IPS-NIHi7 (cell line): ENCODE results near the gene RFXAP.
"Not testable (repeated sequence)": the region's sequence is repeated elsewhere in the genome, so short reads cannot be mapped to it uniquely, and the experiment has no call there.

Experiments
- DNase-seq: peaks from one replicate; pipeline ENCODE4 v3.0.0; 2012; ENCODE audit warnings: mixed read lengths; ENCODE audit errors: extremely low spot score

The RFXAP gene, protein sequence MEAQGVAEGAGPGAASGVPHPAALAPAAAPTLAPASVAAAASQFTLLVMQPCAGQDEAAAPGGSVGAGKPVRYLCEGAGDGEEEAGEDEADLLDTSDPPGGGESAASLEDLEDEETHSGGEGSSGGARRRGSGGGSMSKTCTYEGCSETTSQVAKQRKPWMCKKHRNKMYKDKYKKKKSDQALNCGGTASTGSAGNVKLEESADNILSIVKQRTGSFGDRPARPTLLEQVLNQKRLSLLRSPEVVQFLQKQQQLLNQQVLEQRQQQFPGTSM

DNA sequence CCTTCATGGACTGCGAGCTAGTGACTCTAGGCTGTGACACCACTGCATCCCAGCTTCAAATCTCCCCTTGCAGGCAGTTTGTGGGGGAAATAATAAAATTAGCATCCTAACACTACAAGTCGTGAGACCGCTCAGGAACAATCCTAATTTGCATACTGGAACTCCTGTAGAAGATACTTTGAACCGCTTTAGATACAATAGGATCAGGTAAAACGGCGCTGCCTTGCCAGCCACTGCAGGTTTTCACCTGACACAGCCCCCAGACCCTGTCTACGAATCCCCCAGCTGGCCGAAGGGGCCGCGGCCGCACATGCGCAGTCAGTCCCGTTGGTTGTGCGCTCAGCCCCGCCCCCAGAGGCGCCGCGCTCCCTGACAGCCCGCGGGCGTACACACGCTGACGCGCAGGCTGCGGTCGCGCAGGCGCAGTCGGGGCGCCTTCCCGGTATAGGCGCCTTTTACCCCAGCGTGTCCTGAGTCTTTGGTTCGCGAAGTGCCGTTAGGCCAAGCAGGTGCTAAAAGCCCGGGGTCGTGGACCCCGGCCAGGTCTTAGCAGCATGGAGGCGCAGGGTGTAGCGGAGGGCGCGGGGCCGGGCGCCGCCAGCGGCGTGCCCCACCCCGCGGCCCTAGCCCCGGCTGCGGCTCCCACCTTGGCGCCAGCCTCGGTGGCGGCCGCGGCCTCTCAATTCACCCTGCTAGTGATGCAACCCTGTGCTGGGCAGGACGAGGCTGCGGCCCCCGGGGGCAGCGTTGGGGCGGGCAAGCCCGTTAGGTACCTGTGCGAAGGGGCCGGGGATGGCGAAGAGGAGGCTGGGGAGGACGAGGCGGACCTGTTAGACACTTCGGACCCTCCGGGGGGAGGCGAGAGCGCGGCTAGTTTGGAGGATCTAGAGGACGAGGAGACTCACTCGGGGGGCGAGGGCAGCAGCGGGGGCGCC, at the start of gene RFXAP:
Gene RFXAP (plus strand): TSS at position 419 of the 935 bp plus-strand sequence. CDS start 136 bp downstream, at position 555.
- DNase-seq: peak; percentile 99

DNA sequence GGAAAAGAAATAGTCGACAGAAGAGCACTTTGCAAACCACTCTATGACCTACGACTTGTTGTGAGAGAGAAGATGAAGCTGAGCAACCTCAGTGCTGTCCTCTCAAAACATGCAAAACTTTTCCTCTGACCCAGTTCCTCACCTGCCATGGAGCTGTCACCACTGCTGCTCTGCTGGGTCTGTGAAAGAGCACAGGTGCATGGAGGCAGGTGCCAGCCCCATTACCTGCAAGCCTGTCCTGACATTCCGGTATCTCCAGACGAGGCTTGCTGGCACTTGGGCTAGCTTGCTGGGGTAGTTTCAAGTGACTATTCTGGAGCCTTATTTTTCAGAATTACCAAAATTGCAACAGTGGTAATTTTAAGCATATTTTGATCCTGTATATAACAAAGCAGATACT, 49.5 kb upstream of the RFXAP start:
- DNase-seq: no peak

DNA sequence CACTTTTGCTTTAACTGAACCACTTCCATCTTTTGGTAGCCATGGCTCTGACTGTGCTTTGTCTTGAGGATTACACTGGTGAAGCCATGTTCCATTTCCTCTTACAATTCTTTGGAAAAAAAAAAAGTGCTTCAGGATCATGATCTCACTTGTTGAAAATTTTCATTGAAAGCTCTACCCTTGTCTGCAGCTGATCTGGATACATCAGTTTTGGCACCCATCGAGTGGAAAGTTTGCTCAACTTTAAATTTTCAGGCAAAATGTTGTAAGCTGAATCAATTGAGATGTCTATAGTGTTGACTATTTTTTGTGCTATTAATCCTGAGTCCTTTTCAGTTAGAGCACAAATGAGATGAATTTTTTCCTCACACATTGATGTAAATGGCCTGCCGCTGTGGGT, 48.3 kb upstream of the RFXAP start:
- DNase-seq: no peak

DNA sequence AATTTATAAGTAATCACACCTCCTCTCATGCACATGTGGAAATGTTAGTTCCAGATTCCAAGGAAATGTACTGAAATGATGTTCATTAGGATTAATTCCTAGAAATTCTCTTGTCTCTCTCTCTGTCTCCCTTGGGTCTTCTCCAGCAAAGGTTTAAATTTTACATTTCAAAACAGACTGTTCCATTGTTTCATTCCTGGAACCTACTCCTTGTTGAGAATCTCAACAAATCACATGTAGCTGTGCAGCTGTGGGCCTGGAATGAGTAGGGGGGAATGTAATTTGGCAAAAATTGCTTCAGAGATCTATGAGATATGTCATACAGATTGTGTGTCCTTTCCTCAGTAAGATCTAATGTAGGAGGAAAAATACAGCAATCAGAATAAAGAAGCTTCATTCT, 46.2 kb upstream of the RFXAP start:
- DNase-seq: no peak

DNA sequence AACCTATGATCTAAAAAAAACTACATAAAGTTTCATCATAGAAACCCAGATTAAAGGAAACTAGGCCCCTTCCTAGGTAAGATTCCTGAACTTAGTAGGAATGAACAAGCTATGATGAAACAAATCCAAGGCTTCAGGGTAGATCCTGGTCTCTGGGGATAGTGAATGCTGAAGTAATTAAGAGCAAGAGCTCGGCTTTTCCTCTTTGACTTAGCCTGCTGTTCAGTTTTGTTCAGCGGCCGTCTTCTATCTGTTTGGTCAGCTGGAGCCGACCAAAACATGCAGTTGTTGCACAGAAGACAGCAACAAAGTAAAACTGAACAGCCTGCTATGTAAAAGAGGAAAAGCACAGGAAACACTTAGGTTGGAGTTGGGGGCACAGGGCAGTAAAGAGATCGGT, 44.1 kb upstream of the RFXAP start:
- no peak for DNase-seq

DNA sequence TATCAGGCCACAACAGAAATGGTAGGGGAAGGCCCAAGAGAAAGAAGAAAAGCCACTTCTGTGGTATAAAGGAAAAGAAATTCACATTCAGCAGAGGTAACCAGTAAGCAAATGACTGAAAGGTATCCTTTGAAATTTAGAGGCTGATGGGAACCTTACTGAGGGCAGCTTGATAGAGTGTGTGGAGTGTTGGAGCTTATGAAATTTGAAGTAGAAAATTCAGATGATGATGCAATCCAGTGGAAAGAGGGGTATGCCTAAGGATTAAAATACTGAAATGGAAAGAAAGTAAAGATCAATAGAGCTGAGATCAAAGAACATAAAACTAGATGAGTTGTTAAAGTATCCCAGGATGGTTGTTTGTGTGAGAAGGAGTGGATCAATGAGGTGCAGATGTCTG, 42.8 kb upstream of the RFXAP start:
- DNase-seq: no peak

DNA sequence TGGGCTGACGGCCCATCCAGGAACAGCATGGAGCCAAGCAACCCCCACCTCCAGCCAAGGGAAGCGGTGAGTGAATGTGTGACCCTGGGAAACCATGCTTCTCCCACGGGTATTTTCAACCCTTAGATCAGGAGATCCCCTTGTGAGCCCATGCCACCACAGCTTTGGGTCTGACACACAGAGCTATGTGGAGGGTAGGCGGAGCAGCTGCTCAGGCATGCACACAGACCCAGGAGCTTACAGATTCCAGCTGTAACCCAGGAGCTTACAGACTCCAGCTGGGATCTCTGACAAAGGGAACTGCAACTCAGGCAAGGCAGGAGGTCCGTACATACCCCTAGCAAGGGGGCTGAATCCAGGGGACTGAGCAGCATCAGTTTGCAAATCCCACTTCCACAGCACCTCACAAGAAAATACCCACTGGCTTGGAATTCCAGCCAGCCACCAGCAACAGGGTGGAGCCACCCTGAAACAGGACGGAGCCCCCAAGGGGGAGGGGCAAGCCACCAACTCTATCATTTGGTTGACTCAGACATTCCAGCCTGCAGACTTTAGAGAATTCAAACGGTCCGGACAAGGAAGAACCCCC, 40.8 kb upstream of the RFXAP start:
- DNase-seq: peak; percentile 61

DNA sequence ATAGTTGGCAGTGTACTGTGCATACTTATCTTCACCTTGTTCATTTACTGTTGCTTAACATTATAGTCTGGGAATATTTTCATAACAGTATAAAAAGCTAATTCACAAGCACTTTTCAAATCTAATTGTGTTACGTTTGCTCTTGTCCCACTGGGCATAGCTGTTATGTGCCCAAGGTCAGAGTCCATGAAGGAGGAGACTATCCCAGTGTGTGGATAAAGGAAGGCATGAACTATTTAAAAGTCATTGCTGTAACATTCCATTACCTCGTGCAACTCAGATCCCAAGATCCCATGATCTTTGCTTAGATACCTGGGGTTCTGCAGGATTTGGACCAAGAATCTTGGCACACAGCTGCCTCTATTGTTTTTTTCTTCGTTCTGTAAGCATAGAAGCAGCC, 35.1 kb upstream of the RFXAP start:
- no peak for DNase-seq

DNA sequence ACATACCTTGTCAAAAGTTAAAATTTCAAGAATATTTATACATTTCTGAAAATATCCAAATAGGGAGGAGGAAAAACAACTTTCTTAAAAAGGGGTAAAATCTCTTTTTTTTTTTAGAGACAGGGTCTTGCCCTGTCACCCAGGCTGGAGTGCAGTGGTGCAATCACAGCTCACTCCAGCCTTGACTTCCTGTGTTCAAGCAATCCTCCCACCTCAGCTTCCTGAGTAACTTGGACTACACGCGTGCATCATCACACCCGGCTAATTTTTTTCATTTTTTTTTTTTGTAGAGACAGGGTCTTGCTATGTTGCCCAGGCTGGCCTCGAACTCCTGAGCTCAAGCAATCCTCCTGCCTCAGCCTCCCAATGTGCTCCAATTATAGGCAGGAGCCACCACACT, 32.8 kb upstream of the RFXAP start:
- DNase-seq: not testable (repeated sequence)

DNA sequence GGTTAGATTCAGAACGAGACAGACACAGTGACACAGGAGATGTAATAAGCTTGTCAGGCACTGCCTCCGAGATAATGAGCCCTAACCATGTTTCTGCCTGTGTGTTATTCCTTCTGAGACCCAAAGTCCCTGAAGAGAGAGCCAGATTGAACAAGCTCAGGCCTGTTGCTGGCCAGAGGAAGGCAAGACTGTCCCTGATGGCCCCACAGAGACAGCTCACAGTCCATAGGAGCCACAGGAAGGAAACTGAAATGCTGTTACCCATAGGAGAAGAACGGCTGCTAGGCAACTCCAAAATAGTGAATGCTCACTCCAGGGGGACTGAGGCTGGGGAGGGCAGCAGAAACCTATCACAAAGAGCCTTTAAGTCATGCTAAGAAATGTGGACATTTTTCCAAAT, 31.8 kb upstream of the RFXAP start:
- no peak for DNase-seq

DNA sequence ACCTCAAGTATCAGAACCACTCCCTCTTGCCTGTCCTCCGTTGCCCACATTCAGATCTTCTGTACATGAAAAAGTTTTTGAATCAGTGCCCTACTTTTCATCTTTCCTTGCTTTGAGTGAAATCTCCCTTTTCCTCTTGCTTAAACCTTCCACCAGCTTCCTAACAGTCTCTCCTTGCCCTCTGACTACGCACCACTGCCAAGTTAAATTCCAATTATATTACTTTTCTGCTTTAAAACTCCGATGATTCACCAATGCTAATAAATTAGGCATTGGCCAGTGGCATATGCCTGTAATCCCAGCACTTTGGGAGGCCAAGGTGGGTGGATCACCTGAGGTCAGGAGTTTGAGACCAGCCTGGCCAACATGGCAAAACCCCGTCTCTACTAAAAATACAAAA, 30.7 kb upstream of the RFXAP start:
- DNase-seq: no peak

DNA sequence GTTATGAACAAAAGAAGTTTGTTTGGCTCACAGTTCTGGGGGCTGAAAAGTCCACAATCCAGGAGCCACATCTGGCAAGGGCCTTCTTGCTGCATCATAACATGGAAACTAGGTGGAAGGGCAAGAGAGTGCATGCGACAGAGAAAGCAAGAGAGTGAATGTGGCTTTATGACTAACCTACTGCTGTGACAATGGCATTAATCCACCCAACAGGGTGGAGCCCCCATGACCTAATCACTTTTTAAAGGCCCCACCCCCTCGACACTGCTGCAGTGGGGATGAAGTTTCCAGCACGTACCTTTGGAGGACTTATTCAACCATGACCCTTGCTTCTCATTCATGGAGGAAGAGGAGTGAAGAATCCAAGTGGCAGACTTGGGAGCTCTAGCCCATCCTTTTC, 30.0 kb upstream of the RFXAP start:
- no peak for DNase-seq

DNA sequence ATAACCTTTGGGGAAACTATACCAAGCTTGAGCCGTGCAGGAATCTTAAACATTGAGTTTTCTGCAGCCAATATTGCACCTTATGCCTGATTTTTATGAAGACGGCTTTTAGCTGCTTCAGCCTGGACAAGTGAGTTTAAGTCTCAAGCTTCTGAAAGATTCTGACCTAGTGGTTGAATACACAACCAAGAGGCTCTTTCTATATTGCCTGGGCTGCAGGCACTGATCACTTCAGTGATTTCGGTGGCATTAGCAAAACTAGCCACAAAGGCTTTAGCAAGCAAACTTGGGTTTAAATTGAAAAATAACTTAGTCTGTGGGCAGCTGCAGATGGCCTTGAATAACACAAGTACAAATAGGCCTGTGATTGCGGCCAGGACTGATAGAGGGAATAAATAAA, 29.3 kb upstream of the RFXAP start:
- no peak for DNase-seq

DNA sequence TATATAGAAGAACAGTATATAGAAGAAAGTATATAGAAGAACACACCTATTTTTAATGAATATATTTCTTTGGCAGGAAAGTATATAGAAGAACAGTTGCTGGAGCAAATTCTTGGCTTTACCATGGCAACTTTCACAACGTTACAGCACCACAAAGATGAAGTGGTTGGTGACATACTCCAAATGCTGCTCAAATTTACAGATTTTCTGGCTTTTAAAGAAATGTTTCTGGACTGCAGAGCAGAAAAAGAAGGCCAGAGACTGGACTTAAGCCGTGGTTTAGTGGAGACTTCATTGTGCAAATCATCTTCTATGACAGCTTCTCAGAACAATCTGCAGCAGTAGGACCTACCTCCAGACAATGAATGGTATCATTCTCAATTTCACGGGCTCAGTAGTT, 24.3 kb upstream of the RFXAP start:
- DNase-seq: no peak

DNA sequence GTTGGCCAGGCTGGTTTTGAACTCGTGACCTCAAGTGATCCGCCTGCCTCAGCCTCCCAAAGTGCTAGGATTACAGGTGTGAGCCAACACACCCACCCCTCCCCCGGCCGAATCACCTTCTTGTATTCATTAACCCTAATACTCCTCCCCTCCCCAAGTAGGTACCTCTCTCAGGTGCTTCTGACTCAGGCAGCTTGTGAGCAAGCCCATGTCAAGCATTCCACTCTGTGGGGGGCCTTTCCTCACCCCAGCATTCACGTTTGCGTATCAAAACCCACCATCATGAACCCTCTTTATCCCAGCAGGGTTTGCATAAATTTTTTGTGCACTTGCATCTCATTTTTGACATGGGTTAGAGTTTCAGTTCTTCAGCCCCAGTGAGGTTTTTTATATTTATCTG, 23.6 kb upstream of the RFXAP start:
- peak; percentile 69 for DNase-seq

DNA sequence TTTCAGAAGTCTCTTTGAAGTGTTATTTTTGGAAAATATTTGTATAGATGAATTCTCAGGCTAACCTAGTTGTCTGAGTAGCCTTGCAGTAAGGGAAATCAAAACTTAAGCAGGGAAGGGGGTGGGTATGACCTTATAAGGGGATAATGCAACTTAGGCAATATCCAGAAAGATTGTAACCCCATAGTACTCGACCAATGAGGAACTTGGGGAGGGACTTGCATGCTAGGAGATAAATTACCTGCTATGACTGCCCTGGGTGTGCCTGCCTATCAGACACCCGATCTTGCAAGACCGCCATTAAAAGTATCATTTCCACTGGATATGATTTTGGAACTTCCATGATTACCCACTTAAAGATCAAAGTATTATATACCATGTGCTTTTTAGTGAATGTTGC, 23.0 kb upstream of the RFXAP start:
- DNase-seq: no peak

DNA sequence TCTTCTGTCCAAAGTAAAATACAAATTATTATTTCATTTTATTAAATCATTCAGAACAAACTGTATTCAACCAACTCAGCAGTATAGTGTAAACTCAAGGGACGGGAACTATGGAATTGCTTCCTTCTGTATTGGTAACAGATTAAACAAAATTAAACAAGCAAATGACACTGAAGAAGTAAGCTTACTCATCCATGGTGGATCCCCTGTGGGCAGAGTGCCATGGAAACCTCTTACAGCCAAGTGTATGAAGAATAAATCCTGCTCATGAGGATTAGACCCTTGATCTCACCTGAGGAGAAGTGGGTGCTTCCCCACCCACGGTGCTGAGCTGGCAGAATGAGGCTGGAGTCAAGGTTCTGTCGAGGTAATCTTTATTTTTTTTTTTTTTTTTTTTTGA, 18.0 kb upstream of the RFXAP start:
- DNase-seq: no peak

DNA sequence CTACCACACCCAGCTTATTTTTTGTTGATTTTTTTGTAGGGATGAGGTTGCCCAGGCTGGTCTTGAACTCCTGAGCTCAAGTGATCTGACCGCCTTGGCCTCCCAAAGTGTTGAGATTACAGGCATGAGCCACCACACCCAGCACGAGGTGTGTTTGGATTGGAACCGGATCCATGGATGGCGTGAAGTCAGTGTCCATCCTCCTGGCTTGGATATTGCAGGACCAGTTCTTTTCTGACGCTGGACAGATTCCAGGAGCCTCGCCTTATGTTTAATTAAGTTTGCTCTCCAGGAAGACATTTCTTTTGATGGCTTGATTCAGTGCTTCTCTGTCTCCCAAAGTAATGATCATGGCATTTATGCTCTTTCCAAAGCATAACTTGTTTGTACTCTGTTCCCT, 14.4 kb upstream of the RFXAP start:
- DNase-seq: no peak

DNA sequence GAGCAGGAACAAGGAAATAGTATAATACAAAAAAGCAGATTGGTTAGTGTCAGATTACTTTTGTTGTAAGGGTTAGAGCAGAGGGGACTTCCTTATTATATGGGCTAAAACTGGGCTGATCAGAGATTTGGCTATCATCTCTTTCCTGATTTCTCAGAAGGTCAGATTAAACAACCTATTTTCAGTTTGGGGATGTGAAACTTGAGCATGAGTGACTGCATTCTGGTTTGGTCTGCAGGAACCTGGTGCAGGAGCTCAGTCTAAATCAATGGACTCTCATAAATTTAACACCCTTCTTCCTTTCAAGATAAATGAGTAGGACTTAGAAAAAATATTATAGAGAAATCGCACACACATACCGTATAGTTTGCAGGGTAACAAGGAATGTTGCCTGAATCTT, 12.9 kb upstream of the RFXAP start:
- no peak for DNase-seq

DNA sequence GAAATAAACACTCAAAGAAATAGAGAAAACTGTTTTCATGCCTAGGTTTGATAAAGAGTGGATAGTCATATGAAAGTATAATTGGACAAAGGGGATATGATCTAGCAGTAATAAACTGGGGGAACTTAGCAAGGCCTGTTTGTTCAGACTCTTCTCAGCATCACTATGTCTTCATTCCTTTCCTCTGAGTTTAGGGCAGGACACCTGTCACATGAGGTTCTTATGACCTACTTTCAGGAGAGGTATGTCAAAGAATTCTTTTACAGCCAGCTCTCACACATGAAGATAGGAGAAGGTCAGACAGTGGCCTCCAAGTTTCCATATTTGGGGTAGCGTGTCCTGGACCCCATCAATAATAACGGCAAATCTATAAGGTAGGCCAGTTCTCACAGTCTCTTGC, 11.4 kb upstream of the RFXAP start:
- no peak for DNase-seq

DNA sequence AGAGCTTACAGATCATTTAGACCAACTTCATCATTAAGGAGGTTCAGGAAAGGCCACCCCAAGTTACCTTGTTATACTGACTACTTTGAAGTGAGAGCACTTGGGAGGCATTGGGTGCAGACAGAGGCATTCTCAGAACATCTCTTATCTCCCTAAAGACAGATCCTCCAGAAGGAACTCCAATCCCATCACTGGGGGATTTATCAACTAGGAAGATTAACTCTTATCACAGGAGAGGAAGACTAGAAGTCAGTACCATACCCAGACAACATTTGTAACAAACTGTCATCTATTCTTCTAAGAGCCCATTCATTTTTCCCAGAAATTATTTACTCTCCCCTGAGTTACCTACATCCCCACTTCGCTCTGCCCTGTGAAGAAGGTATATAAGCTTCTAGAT, 5.8 kb upstream of the RFXAP start:
- no peak for DNase-seq

DNA sequence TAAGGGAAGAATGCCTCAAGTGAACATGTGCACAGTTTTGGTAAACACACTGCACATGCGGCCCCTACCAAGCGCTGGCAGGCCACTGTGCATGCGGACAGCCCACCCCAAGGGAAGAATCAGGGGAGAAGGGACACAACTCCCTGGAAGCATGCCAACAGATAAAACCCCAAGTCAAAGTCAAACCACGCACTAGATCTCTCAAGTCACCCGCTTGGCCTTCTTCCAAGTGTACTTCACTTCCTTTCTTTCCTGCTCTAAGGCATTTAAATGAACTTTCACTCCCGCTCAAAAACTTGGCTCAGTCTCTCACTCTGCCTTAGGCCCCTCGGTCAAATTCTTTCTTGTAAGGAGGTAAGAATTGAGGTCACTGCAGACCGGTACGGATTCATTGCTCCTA, 4.6 kb upstream of the RFXAP start:
- DNase-seq: no peak

DNA sequence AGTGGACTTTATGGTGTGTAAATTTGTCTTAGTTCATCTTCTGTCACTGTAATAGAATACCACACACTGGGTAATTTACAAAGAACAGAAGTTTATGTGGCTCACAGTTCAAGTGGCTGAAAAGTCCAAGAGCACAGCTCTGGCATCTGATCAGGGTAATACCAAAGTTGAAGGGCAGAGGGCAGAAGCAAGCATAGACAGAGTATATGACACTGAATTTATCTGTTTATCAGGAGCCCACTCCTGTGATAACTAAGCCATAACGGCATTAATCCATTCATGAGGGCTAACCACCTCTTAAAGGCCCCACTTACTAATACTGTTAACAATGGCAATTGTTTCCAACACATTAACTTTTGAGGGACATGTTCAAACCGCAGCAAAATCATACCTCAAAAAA, 4.0 kb upstream of the RFXAP start:
- no peak for DNase-seq
